Kidney (tissue), 14 donors: ENCODE results near the gene ZDHHC7. TPM values are rescaled to one million over a fixed set of nuclear protein-coding genes. Genes with fewer than 3 reads are reported as not detected.

Source experiments
- DNase-seq, 5 donors: peaks; one replicate each; pipeline ENCODE4 v3.0.0-alpha.2; 2013 to 2020
- FAIRE-seq: peaks from 2 replicates; lab custom pipeline; 2012; peaks lifted over from hg19 to GRCh38; lab: Jason Lieb, UNC
- H3K27ac ChIP-seq, 2 donors: one replicate each; pipeline ENCODE4 v1.7.0; 2013; ENCODE audit warnings: low read depth in 2 of 2, low read length in 2 of 2, inconsistent platforms in 1 of 2
- H3K27me3 ChIP-seq: one replicate; pipeline ENCODE4 v1.7.1; 2013; ENCODE audit warnings: low read length, inconsistent platforms; ENCODE audit not compliant: control insufficient read depth, insufficient read depth
- H3K36me3 ChIP-seq, 3 donors: one replicate each; pipeline versions ENCODE4 v1.7.0 to v1.7.1; 2013; ENCODE audit warnings: low read length in 3 of 3, control low read depth in 1 of 3, inconsistent platforms in 1 of 3; ENCODE audit not compliant: insufficient read depth in 3 of 3, control insufficient read depth in 2 of 3
- H3K4me1 ChIP-seq, 3 donors: one replicate each; pipeline versions ENCODE4 v1.7.0 to v1.7.1; 2013; ENCODE audit warnings: low read length in 3 of 3, inconsistent platforms in 1 of 3, low read depth in 1 of 3; ENCODE audit not compliant: control insufficient read depth in 2 of 3, insufficient read depth in 2 of 3
- H3K4me3 ChIP-seq, 3 donors: one replicate each; pipeline versions ENCODE4 v1.7.0 to v1.8.1; 2013; ENCODE audit warnings: low read length in 3 of 3, control low read depth in 1 of 3, inconsistent platforms in 1 of 3
- H3K9ac ChIP-seq, 3 donors: one replicate each; pipeline versions ENCODE4 v1.7.0 to v1.7.1; 2013; ENCODE audit warnings: low read length in 3 of 3, control low read depth in 1 of 3, inconsistent platforms in 1 of 3
- H3K9me3 ChIP-seq, 3 donors: one replicate each; pipeline versions ENCODE4 v1.7.0 to v1.7.1; 2013; ENCODE audit warnings: low read length in 3 of 3, control low read depth in 1 of 3, inconsistent platforms in 1 of 3; ENCODE audit not compliant: control insufficient read depth in 2 of 3, insufficient read depth in 1 of 3
- CTCF ChIP-seq: IDR thresholded peaks from 3 replicates; pipeline ENCODE4 v1.5.1; 2012; ENCODE audit warnings: mild to moderate bottlenecking, moderate library complexity, borderline replicate concordance; ENCODE audit not compliant: insufficient read depth; ENCODE audit errors: extremely low read depth
- intact Hi-C: fragments of 100-400 bp; cut with DNase I; formaldehyde crosslinking; loops from one replicate; pipeline ENCODE4 v1.11.1; 2022
- polyA plus RNA-seq: library from polyadenylated mRNA; stranded (reverse); fragments of 350-450 nt; fragmentation: Illumina TruSeq; extraction: RNeasy Lipid Tissue Mini Kit (QIAGEN cat#74804); gene quantifications from one replicate; pipeline ENCODE4 v1.2.3, GENCODE V29; 2014; ENCODE audit warnings: low read depth, low replicate concordance; ENCODE audit not compliant: insufficient read depth
- total RNA-seq: library from RNA; stranded (reverse); fragmentation: NEBNext Ultra II Directional; extraction: Animal tissue kit (Norgen Biotek cat#: 25700); gene quantifications from one replicate; pipeline ENCODE4 v1.2.1, GENCODE V29; 2021
- donor health status: control.
- donor health status: control.
- donor health status: control.
- donor health status: control.
- donor health status: control.
- donor health status: DM: yes; HTN: yes; CAD: no.
- donor health status: Normal renal cell carcinoma (clear cell type).

Gene ZDHHC7
- total and polyA plus RNA-seq, 2 donors from 2014 or later = 23.4 to 54.4 TPM

GRCh38 chr16:84949772-84950436 lies 61.4 kb downstream of the ZDHHC7 start:
- Histone ChIP-seq H3K27ac (no peak overlapping the region), H3K9me3 (no peaks in the 10 kb centered on the region), H3K27me3 (no peaks in the 10 kb centered on the region), H3K4me1 (peaks cover 0 to 5% (median 2%) of the 10 kb centered on the region in 3 donors), H3K4me3 (no peak overlapping the region), H3K9ac (no peak overlapping the region), H3K36me3 (no peaks in the 10 kb centered on the region)
- intact Hi-C loops = loop anchor here (5.0 kb wide), 1 partner anchor 198 kb away; no protein-coding TSS in a partner anchor
- DNase-seq = no peak
- no peak for TF ChIP-seq CTCF
- FAIRE-seq = no peak

GRCh38 chr16:84948851-84949610 lies 62.3 kb downstream of the ZDHHC7 start:
- Histone ChIP-seq H3K9me3 (no peaks in the 10 kb centered on the region), H3K4me1 (peaks cover 0 to 5% (median 2%) of the 10 kb centered on the region in 3 donors), H3K9ac (no peak overlapping the region), H3K4me3 (no peak overlapping the region), H3K36me3 (no peaks in the 10 kb centered on the region), H3K27ac (no peak overlapping the region), H3K27me3 (no peaks in the 10 kb centered on the region)
- no peak for DNase-seq
- no peak for FAIRE-seq
- TF ChIP-seq CTCF = no peak
- intact Hi-C loops = no loop called here

GRCh38 chr16:84947996-84948850 lies 63.1 kb downstream of the ZDHHC7 start:
- intact Hi-C loops = no loop called here
- Histone ChIP-seq H3K27ac (no peak overlapping the region), H3K9ac (no peak overlapping the region), H3K9me3 (no peaks in the 10 kb centered on the region), H3K27me3 (no peaks in the 10 kb centered on the region), H3K4me1 (peaks cover 0 to 5% (median 2%) of the 10 kb centered on the region in 3 donors), H3K36me3 (no peaks in the 10 kb centered on the region), H3K4me3 (no peak overlapping the region)
- FAIRE-seq = no peak
- no peak for DNase-seq
- no peak for TF ChIP-seq CTCF
